ENCODE measurements around the gene ATP10B.

DNA sequence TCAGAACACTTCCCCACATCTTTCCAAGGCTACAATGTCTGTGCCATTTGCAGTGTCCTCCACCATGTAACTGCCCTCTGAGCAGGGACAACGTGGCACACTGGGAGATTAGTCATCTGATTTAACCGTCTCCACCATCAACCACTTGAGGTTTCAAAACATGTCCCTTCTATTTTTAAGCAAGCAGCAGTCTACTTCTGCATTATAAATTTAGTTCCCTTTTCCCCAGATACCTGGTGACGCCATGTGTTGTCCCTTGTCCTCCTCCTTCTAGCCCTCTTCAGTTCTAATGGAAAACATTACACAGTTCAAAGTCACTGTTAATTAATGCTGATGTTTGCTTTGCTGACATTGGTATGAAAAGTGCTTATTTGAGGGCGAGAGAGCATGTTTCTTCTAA is 52.8 kb downstream of the ATP10B start:
- TF ChIP-seq CTCF (IDR thresholded peaks at IDR 0.05) = no peak
- no peak for TF ChIP-seq POLR2A (IDR thresholded peaks at IDR 0.05)
